HepG2 (cell line): Measurements from ENCODE around the gene ANKRD37. TPM values are rescaled to one million over a fixed set of nuclear protein-coding genes. Genes with fewer than 3 reads are reported as not detected.

Experiments
- AHDC1 ChIP-seq: sonication (generic); formaldehyde crosslinking; IDR thresholded peaks from 2 replicates; pipeline ENCODE4 v1.5.1; 2020; ENCODE audit warnings: mild to moderate bottlenecking, missing genetic modification reagents, borderline replicate concordance
- ARID3A ChIP-seq: IDR thresholded peaks from 2 replicates; pipeline ENCODE4 v1.6.1; 2012; ENCODE audit warnings: low read depth, low read length, improper control_type of control experiment
- BCL6 ChIP-seq: IDR thresholded peaks from 2 replicates; pipeline ENCODE4 v1.6.1; 2016; ENCODE audit warnings: missing genetic modification reagents, missing compliant biosample characterization
- FIP1L1 ChIP-seq: fragments of 200-400 bp; formaldehyde crosslinking; IDR thresholded peaks from 2 replicates; pipeline ENCODE4 v1.6.1; 2018; ENCODE audit warnings: low read depth, mild to moderate bottlenecking, low read length, moderate library complexity, borderline replicate concordance; ENCODE audit not compliant: insufficient read depth
- HIVEP1 ChIP-seq: sonication (generic); formaldehyde crosslinking; IDR thresholded peaks from 2 replicates; pipeline ENCODE4 v1.4.0; 2020; ENCODE audit warnings: mild to moderate bottlenecking, missing genetic modification reagents
- MAFG ChIP-seq: sonication (generic); formaldehyde crosslinking; IDR thresholded peaks from 2 replicates; pipeline ENCODE4 v1.5.1; 2020; ENCODE audit warnings: mild to moderate bottlenecking, missing genetic modification reagents
- MED1 ChIP-seq: sonication (generic); formaldehyde crosslinking; IDR thresholded peaks from 2 replicates; pipeline ENCODE4 v1.4.0; 2020; ENCODE audit warnings: missing genetic modification reagents
- NFE2L1 ChIP-seq: sonication (generic); formaldehyde crosslinking; IDR thresholded peaks from 2 replicates; pipeline ENCODE4 v1.4.0; 2020; ENCODE audit warnings: missing genetic modification reagents, mild to moderate bottlenecking, borderline replicate concordance
- SNAPC4 ChIP-seq: sonication (generic); formaldehyde crosslinking; IDR thresholded peaks from 2 replicates; pipeline ENCODE4 v1.4.0; 2020; ENCODE audit warnings: mild to moderate bottlenecking, missing genetic modification reagents
- SP140L ChIP-seq: sonication (generic); formaldehyde crosslinking; IDR thresholded peaks from 2 replicates; pipeline ENCODE4 v1.4.0; 2020; ENCODE audit warnings: missing genetic modification reagents, borderline replicate concordance
- TERF1 ChIP-seq: sonication (generic); formaldehyde crosslinking; IDR thresholded peaks from 2 replicates; pipeline ENCODE4 v1.8.0; 2022; ENCODE audit warnings: mild to moderate bottlenecking, missing genetic modification reagents, moderate library complexity
- ZFP36L1 ChIP-seq: sonication (generic); formaldehyde crosslinking; IDR thresholded peaks from 2 replicates; pipeline ENCODE4 v1.8.0; 2022; ENCODE audit warnings: mild to moderate bottlenecking, missing genetic modification reagents, moderate library complexity
- ZNF446 ChIP-seq: sonication (generic); formaldehyde crosslinking; IDR thresholded peaks from 2 replicates; pipeline ENCODE4 v1.5.0; 2020; ENCODE audit warnings: mild to moderate bottlenecking, missing genetic modification reagents
- ZNF768 ChIP-seq: sonication (generic); formaldehyde crosslinking; IDR thresholded peaks from 2 replicates; pipeline ENCODE4 v1.4.0; 2020; ENCODE audit warnings: missing genetic modification reagents
- polyA plus RNA-seq, 8 experiments: library from polyadenylated mRNA; depleted of rRNA in 3 of 8; stranded (reverse) in 7 of 8; unstranded in 1 of 8; fragments of >200 nt; fragmentation: Illumina TruSeq in 4 of 8; extraction: Trizol in 4 of 8; gene quantifications; 2 replicates each; pipeline versions ENCODE4 v1.2.1 to v1.2.3, GENCODE V29; 2011 to 2016; ENCODE audit warnings: low read depth in 4 of 8, missing spikeins in 1 of 8, mixed read lengths in 1 of 8; ENCODE audit not compliant: insufficient read depth in 1 of 8
- total RNA-seq, 5 experiments: library from RNA; depleted of rRNA; stranded (reverse); fragments of >200 nt; fragmentation: Illumina TruSeq; extraction: Trizol; gene quantifications; 2 replicates each; pipeline ENCODE4 v1.2.3, GENCODE V29; 2016; ENCODE audit warnings: low read depth in 1 of 5

ANKRD37 gene
- total and polyA plus RNA-seq, 2 of the 13 experiments (the other 11 are each of a cell fraction or from before 2014, with no cell fraction given): 2.2 to 51.4 TPM

GRCh38 chr4:185396724-185397385 lies at the start of gene ANKRD37 (continued):
- TF ChIP-seq SNAPC4: no peak; the same call in none of the 2 replicates
- TF ChIP-seq ZNF446: peak; percentile 71; the same call in 1 of the 2 replicates
- TF ChIP-seq MED1: no peak; the same call in 1 of the 2 replicates
- TF ChIP-seq NFE2L1 (CRISPR knock-in tag): no peak
- TF ChIP-seq AHDC1: peak; percentile 56; the same call in 1 of the 2 replicates
- no peak for TF ChIP-seq MAFG (CRISPR knock-in tag)
- 0 out of 2 replicates have a peak, but pooled peaks have one; percentile 10 for TF ChIP-seq ZNF768 (CRISPR knock-in tag)
- no peak for TF ChIP-seq FIP1L1
- TF ChIP-seq ARID3A: no peak
- TF ChIP-seq TERF1: no peak
- TF ChIP-seq ZFP36L1 (CRISPR knock-in tag): no peak
- TF ChIP-seq HIVEP1: no peak
- TF ChIP-seq BCL6 (CRISPR knock-in tag): no peak; the same call in 1 of the 2 replicates
- no peak for TF ChIP-seq SP140L (CRISPR knock-in tag)
